ENCODE measurements around the gene RASSF8. TPM values are rescaled to one million over a fixed set of nuclear protein-coding genes. Genes with fewer than 3 reads are reported as not detected.

Gene RASSF8
- total and polyA plus RNA-seq, 2 donors (not counting 3 experiments of a cell fraction or from before 2014, with no cell fraction given), result 11.1 to 59.3 TPM

DNA sequence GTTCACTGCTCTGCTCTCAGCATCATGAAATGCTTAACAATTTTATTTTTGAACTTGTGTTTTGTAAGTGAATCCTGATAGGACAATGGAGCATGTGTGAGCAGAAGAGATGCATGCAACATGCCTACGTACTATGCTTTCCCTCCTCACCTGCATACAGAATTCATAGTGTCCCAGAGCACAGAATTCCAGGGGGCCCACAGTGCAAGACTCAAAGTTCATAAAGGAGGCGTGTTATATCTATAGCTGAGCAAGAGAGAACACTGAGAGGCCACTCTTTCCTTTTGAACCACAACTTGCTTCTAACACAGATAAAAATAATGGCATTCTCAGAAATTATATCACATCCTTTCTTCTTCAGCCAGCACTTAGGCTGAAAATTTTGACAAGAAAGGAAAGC is 137.6 kb downstream of the RASSF8 start:
- TF ChIP-seq, protein P1, sequence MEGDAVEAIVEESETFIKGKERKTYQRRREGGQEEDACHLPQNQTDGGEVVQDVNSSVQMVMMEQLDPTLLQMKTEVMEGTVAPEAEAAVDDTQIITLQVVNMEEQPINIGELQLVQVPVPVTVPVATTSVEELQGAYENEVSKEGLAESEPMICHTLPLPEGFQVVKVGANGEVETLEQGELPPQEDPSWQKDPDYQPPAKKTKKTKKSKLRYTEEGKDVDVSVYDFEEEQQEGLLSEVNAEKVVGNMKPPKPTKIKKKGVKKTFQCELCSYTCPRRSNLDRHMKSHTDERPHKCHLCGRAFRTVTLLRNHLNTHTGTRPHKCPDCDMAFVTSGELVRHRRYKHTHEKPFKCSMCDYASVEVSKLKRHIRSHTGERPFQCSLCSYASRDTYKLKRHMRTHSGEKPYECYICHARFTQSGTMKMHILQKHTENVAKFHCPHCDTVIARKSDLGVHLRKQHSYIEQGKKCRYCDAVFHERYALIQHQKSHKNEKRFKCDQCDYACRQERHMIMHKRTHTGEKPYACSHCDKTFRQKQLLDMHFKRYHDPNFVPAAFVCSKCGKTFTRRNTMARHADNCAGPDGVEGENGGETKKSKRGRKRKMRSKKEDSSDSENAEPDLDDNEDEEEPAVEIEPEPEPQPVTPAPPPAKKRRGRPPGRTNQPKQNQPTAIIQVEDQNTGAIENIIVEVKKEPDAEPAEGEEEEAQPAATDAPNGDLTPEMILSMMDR (IDR thresholded peaks at IDR 0.05; ENCODE audit: extremely low read depth in 1 of 2, insufficient read depth in 1 of 2, low read depth in 1 of 2, low read length in 2 of 2), result no peak
- TF ChIP-seq POLR2AphosphoS5 (IDR thresholded peaks at IDR 0.05; ENCODE audit: insufficient read depth, low read depth, low read length) (no peak), GATA2 (IDR thresholded peaks at IDR 0.05; ENCODE audit: insufficient read depth, insufficient read length, low read depth, low read length) (no peak)
- TF ChIP-seq, protein P2, sequence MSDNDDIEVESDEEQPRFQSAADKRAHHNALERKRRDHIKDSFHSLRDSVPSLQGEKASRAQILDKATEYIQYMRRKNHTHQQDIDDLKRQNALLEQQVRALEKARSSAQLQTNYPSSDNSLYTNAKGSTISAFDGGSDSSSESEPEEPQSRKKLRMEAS (IDR thresholded peaks at IDR 0.05; ENCODE audit: insufficient read depth, insufficient read length), result no peak
- no peaks in the 10 kb centered on the region for H3K79me2 ChIP-seq (ENCODE audit: control insufficient read depth, insufficient read depth, low read length)
- no peaks in the 10 kb centered on the region for H3K9me1 ChIP-seq (replicated peaks; ENCODE audit: control insufficient read depth, extremely low read depth, insufficient read depth, low read length)
- H3K9me3 ChIP-seq (replicated peaks; ENCODE audit: control insufficient read depth, insufficient read depth, low read length), result no peaks in the 10 kb centered on the region
- H2AFZ ChIP-seq (ENCODE audit: low read depth, low read length), result no peak overlapping the region
- dilution Hi-C loops (cut with MboI; ENCODE audit: extremely low pct_ligation_motif_present, low sequenced_read_pairs) (no loop called here), intact Hi-C loops (cut with micrococcal nuclease) (loop anchor here (2.0 kb wide), 1 partner anchor 605 kb away; no protein-coding TSS in a partner anchor)
- no peak overlapping the region for H3K27ac ChIP-seq (ENCODE audit: insufficient read depth, low read depth, low read length)
- ChIA-PET CTCF (interaction anchor here (1.5 to 2.5 kb wide), 4 partner anchors 9 to 556 kb away, joined by 5 to 17 read pairs (median 11); no protein-coding TSS in a partner anchor), POLR2A (no interaction called here)
- no peaks in the 10 kb centered on the region for H4K20me1 ChIP-seq (replicated peaks; ENCODE audit: control insufficient read depth, extremely low read depth, insufficient read depth, low read length)
- no peaks in the 10 kb centered on the region for H3K36me3 ChIP-seq (ENCODE audit: control insufficient read depth in 2 of 2, extremely low read depth in 1 of 2, insufficient read depth in 2 of 2, low read length in 2 of 2)
- no peak overlapping the region for H3K4me3 ChIP-seq (replicated peaks in 1 of 3; ENCODE audit: insufficient read depth in 1 of 3, low read depth in 1 of 3, low read length in 3 of 3)
- no peaks in the 10 kb centered on the region for H3K27me3 ChIP-seq (ENCODE audit: control insufficient read depth in 2 of 2, insufficient read depth in 2 of 2, low read length in 2 of 2)
- H3K4me1 ChIP-seq (ENCODE audit: control insufficient read depth, extremely low read depth, insufficient read depth, low read length), result no peaks in the 10 kb centered on the region
- FAIRE-seq (no peak), DNase-seq (ENCODE audit: low read depth, low spot score) (no peak)
- no TSS peak for BruUV-seq (replicated peaks)
- no peak overlapping the region for H3K9ac ChIP-seq (replicated peaks; ENCODE audit: extremely low read depth, insufficient read depth, low read length)
- no peak overlapping the region for H3K4me2 ChIP-seq (ENCODE audit: insufficient read depth, low read length)

Measured in endothelial cell of umbilical vein (primary cell).